RPMI7951 (cell line): ENCODE measurements around the gene TRAF5. TPM values are rescaled to one million over a fixed set of nuclear protein-coding genes. Genes with fewer than 3 reads are reported as not detected.
"Not testable (repeated sequence)": the region's sequence is repeated elsewhere in the genome, so short reads cannot be mapped to it uniquely, and the experiment has no call there.

Experiments
- DNase-seq: peaks from one replicate; pipeline ENCODE4 v3.0.0-alpha.2; 2012; ENCODE audit warnings: low read depth
- total RNA-seq: library from RNA; depleted of rRNA; stranded (reverse); fragments of >200 nt; shearing (Covaris generic); gene quantifications from 2 replicates; pipeline ENCODE4 v1.2.3, GENCODE V29; 2014

TRAF5 gene
- total RNA-seq, 1 experiment from 2014 or later: 7.9 TPM

DNA sequence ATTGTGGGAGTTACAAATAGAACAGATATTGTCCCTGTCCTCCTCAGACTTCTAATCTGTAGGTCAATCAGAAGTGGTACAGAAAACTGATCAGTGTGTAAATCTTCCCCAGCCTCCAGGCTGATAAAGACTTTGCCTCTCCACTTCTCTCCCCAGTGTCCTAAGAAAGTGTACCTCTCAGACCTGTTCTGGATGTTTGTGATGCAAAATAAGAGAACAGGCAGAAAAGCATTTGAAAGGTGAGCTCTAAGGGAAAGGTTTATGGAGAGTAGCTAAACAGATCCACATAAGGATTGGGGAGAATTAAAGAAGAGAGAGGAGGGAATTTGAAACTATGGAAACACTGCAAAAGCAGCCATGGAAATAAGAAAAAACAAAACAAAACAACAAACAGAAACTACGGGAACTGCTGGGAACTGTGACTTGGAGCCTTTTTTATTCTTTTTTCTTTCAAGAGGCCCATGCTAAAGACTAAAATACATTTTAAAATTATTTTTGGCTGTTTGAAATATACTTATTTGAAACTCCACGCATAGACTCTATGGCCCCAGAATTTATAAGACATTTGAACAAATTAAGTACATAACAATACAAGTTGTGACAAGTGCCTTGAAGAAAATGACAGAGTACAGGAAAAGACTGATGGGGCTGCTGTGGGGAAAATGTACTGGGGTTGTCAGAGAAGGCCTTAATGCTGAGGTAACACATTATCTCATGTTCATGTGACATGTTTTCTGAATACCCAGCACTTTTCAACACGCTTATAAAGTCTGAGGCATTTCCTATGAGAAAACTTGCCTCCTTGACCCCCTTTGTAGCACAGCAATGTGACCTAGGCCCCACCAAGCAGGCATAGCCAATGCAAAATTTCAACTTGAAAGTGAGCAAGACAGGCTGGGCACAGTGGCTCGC lies 51.2 kb downstream of the TRAF5 start:
- no peak for DNase-seq

GRCh38 chr1:211378844-211379243 lies 52.2 kb downstream of the TRAF5 start:
- DNase-seq: peak; percentile 79

DNA sequence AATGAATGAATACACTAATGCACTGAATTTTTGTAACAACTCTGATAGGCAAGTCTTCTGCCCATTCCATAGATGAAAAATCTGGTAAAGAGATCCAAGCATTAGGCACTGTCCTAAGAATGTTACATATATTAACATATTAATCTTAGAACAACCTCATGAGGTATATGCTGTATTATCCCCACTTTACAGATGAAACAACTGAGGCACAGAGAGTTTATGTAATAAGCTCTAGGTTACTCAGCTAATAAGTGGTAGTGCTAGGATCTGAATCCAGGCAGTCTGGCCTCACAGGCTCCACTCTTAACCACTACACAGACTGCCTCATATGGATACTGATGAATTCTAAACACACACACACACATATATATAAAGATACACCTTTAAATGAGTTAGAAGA lies 52.8 kb downstream of the TRAF5 start:
- no peak for DNase-seq

GRCh38 chr1:211381481-211382181 lies 55.0 kb downstream of the TRAF5 start:
- no peak for DNase-seq

- DNase-seq: no peak
These were observed 55.6 kb downstream of the TRAF5 start for GRCh38 chr1:211382182-211382713.

- peak; percentile 91 for DNase-seq
These were observed 56.3 kb downstream of the TRAF5 start for GRCh38 chr1:211382714-211383480.

DNA sequence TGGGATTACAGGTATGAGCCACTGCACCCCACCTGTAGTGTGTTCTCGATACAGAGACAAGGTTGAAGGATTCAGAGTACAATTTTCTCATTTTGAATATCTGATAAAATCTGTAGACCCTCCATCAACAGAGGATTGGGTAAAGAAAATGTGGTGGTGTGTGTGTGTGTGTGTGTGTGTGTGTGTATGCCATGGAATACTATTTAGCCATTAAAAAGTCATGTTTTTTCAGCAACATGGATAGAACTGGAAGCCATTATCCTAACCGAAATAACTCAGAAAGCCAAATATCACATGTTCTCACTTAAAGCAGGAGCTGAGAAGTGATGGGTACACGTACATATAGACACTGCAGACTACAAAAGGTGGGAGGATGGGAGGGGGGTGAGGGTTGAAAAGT lies 57.9 kb downstream of the TRAF5 start:
- DNase-seq: no peak

- DNase-seq: no peak
These were observed 60.3 kb downstream of the TRAF5 start for GRCh38 chr1:211386921-211387320.

DNA sequence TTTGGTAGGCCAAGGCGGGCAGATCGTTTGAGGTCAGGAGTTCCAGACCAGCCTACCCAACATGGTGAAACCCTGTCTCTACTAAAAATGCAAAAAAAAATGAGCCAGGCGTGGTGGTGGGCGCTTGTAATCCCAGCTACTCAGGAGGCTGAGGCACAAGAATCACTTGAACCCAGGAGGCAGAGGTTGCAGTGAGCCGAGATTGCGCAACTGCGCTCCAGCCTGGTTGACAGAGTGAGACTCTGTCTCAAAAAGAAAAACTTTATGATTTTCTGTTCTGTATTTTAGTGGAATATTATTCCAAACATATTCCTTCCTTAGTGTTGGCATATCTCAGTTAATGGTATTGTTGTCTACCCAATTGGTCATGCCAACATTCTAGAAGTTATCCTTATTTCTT lies 64.2 kb downstream of the TRAF5 start:
- DNase-seq: not testable (repeated sequence)

GRCh38 chr1:211393203-211393602 lies 66.6 kb downstream of the TRAF5 start:
- no peak for DNase-seq

GRCh38 chr1:211398266-211398930 lies 71.8 kb downstream of the TRAF5 start:
- not testable (repeated sequence) for DNase-seq

- DNase-seq: not testable (repeated sequence)
These were observed 73.3 kb downstream of the TRAF5 start for GRCh38 chr1:211399851-211400393.

GRCh38 chr1:211401751-211402150 lies 75.1 kb downstream of the TRAF5 start:
- DNase-seq: not testable (repeated sequence)

GRCh38 chr1:211406086-211406485 lies 79.5 kb downstream of the TRAF5 start:
- DNase-seq: not testable (repeated sequence)

GRCh38 chr1:211407749-211408148 lies 81.1 kb downstream of the TRAF5 start:
- DNase-seq: not testable (repeated sequence)

GRCh38 chr1:211411639-211412038 lies 85.0 kb downstream of the TRAF5 start:
- DNase-seq: no peak

GRCh38 chr1:211415700-211416099 lies 89.1 kb downstream of the TRAF5 start:
- DNase-seq: no peak

DNA sequence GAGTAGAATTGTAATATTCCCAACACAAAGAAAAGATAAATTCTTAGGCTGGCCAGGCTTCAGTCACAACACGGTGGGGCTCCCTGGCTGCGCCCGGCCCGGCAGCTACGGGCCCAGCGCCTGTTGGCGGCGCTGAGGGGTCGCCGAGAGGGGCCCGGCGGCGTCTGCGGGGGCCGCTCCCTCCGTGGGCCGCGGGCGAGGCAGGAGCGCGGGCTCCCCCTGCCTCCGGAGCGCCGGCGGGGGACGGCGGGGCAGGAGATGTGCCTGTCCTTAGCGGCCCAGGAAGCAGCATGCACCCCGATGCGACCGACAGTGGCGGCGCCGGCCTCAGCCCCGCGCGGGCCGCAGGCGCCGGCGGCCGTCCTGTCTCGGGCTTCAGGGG lies 89.6 kb downstream of the TRAF5 start:
- peak; percentile 27 for DNase-seq

DNA sequence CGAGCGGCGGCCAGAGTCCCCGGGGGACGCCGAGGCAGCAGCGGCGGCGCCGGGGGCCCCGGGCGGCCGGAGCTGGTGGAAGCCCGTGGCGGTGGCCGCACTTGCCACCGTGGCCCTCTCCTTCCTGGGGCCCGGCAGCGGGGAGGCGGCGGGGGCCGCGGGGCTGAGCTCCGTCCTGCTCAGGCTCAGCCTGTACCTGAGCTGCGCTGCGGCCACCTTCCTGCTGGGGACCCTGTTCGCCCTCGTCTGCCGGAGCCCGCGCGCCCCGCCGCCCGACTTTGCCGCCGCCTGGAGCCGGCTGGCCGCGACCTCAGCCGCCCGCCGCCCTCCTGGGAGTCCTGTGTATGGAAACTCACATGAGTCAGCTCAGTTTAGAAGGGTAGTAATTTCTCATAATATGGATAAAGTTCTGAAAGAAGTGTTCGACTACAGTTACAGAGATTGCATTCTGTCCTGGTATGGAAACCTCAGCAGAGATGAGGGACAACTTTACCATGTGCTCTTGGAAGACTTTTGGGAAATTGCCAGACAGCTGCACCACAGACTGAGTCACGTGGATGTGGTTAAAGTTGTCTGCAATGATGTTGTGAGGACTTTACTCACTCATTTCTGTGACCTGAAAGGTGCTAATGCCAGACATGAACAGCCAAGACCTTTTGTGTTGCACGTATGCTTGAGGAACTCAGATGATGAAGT lies 90.1 kb downstream of the TRAF5 start:
- DNase-seq: peak; percentile 80

GRCh38 chr1:211420389-211420788 lies 93.8 kb downstream of the TRAF5 start:
- peak; percentile 70 for DNase-seq
